GM19240 (cell line): ENCODE measurements around the gene VPS11.

ENCODE experiments used
- DNase-seq: peaks from one replicate; pipeline ENCODE4 v3.0.0; 2011; ENCODE audit warnings: low spot score; ENCODE audit not compliant: insufficient read length

The VPS11 gene

GRCh38 chr11:119078675-119079420, 11.2 kb downstream of the VPS11 start:
- DNase-seq, result no peak

GRCh38 chr11:119081682-119082260, 14.2 kb downstream of the VPS11 start:
- no peak for DNase-seq

GRCh38 chr11:119084663-119085436, 17.2 kb downstream of the VPS11 start, which contains the start of gene HMBS:
HMBS (plus strand) TSS chr11:119084881; CDS start chr11:119085034, 153 bp downstream.
- DNase-seq, result peak; percentile 90

GRCh38 chr11:119085437-119085847, 17.8 kb downstream of the VPS11 start:
- DNase-seq, result no peak

DNA sequence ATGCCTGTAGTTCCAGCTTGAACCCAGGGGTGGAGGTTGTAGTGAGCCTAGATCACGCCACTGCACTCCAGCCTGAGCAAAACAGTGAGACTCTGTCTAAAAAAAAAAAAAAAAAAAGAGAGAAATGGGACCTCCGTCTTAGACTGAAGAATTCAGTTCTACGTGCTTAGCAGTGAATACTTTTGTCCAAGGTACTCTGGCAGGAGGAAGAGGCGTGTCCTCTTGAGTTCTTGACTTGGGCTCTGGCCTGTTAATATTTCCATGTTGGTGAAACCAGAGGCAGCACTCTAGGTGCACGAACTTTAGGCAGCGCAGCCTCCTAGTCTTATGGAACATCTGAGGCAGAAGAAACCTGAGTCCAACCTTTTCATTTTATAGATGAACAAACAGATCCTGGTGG, 19.5 kb downstream of the VPS11 start:
- no peak for DNase-seq

DNA sequence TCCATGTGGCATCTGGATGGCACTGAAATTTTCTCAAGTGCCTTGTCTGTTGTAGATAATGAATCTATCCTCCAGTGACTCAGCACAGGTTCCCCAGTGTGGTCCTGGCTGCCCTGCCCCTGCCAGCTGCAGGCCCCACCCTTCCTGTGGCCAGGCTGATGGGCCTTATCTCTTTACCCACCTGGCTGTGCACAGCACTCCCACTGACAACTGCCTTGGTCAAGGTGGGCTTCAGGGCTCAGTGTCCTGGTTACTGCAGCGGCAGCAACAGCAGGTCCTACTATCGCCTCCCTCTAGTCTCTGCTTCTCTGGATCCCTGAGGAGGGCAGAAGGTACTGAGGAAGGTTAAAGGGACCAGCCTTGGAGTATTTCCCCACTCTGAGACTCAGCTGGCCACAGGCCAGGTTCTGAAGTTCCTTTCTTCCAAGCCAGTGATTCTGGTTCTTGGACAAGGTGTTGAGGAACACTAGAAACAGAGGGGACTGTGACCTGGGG, 20.2 kb downstream of the VPS11 start:
- no peak for DNase-seq

DNA sequence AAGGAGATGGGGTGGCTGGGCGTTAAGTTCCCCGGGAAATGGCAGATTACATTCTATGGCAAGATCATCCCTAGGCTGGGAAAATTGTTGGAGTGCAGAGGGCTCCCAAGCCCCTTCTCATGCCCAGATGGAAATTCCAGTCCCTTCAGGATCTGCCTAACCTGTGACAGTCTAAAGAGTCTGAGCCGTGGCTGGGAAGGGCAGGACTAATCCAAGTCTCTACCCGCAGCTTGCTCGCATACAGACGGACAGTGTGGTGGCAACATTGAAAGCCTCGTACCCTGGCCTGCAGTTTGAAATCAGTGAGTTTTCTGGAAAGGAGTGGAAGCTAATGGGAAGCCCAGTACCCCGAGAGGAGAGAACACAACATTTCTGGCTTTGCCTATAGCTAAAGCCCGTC, 20.8 kb downstream of the VPS11 start:
- DNase-seq, result no peak

DNA sequence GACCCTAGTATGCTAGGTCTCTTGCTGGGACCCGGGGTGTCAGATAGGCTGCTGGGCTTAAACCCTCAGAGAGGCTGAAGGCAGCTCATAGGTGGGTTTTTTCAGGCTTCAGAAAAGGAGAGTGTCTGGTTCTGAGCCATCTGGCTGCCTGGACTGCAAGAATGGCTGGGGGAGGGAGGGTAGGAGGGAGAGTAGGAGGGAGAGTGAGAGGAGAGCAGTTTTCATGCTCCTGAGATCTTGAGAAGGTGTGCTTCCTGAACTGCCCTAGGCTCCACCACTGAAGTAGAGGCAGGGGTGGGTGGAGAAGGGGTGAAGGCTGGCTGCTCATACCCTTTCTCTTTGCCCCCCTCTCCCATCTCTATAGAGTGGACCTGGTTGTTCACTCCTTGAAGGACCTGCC, 21.7 kb downstream of the VPS11 start:
- no peak for DNase-seq

GRCh38 chr11:119091178-119091577, 23.6 kb downstream of the VPS11 start:
- no peak for DNase-seq

DNA sequence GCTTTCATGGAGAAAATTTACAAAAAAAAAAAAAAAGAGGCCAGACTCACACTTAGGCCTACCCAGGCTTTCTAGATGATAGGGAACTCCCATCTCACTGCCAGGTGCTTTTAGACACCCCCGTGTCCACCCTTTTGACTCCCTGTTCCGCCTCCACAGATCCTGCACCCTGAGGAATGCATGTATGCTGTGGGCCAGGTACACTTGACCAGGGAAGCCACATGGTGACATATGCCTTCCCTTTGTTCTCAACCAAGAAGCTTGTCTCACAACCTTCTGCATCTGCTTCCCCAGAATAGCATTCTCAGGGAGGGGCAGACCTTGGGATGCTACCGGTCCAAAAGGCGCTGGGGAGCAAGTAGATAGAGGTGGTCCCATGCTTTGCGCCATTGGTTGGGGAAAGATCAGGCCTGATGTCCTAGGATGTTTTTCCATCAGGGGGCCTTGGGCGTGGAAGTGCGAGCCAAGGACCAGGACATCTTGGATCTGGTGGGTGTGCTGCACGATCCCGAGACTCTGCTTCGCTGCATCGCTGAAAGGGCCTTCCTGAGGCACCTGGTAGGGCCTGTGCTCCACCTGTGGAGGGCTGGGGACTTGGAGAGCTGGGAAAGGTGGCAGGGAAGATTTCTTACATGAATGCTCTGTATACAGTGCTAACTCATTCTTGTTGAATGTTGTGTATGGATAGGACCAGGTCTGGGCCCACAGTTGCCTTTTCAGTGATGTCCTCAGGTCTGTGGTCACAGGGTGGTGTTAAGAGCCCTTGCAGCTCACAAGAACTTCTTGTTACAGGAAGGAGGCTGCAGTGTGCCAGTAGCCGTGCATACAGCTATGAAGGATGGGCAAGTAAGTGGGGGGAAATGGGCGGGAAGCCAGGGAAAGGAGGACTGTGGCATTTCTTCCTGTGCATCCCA, 24.6 kb downstream of the VPS11 start:
- no peak for DNase-seq

- DNase-seq, result no peak
These were observed 25.5 kb downstream of the VPS11 start for GRCh38 chr11:119092880-119093842.

DNA sequence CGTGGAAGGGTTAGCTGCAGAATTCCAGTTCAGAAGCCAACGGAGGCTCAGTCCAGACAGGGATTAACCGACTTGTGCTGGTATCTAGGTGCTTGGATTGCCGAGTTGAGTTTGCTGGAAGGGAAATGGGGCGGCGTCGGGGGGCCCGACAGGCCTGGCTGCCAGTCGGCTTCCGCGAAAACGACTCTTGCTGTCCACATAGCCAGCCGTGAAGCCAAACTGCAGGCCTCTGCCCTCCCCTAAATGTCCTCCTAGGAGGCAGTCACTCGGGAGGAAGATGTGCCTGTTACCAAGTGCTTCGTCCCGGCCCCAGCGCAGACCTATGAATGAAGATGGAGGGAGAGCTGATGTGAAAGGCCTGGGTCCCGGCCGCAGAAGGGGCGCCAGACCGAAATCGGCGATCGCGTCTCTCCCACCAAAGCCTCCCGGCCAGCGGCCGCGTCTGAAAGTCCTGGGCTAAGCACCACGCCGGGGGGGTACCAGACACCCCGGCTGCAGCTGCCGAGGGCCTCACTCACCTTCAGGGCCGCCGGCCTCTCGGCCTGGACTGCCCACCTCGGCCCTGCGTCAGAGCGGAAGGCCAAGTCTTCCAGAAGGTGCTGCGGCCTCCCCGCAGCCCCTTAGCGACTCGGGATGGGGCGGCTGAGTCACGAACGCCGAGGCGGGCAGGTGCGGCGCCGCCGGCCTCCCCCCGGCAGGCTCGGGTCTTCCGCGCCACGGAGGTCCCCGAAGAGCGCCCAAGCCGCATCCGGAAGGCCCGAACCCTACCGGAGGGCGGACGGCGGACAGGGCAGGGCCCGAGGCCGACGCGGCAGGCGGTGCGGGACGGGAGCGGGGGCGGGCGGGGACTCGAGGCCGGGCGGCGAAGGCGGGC, 26.6 kb downstream of the VPS11 start:
- no peak for DNase-seq

- DNase-seq, result no peak
These were observed 27.1 kb downstream of the VPS11 start for GRCh38 chr11:119094816-119095065.

- peak; percentile 95 for DNase-seq
These were observed 27.7 kb downstream of the VPS11 start for GRCh38 chr11:119095066-119095880.

DNA sequence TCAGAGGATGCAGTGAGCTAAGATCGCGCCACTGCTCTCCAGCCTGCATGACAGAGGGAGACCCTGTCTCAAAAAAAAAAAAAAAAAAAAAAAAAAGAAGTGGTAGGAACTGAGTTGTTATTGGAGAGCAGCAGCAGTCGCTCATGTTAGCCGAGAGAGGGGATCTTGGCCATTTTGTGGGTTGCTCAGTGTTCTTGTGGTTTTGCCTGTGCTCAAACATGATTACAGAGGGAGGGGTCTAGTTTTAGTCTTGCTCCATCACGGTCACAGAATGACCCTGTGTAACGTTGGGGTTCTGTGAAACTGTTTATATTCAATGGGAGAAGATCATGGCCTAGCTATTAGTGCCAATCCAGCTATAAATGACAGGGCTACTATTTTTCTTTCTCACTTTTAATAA, 32.1 kb downstream of the VPS11 start:
- no peak for DNase-seq

DNA sequence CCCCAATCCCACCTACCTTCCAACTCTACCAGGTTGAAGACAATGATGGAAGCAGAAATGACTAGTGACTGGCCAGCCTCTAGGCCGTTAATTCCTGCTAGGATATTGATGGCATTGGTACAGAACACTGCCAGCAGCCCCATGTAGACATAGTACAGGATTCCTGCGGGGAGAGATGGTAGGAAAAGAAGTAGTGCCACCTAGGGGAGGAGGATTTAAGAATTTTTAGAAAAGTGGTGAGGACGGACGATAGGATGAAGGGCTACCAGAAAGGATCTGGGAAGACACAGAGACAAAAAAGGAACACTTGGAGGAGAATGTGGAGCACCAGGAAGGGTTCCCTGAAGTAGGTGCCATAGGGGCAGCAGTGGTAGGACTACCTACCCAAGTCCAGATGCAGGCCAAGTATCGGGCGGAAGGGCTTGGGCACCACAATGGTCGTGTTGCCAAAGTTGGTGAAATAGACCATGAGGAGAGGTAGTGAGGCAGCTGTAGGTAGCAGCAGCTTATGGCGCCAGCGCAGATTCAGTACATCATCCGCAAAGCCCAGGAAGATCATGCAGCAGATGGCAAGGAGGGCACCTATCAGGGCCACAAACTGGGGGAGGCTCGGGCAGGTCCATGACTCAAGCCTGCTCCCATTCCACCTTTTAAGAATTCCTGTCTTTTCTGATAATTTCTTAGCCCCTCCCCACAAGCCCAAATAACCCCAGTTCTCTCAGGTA, 32.8 kb downstream of the VPS11 start:
- no peak for DNase-seq

DNA sequence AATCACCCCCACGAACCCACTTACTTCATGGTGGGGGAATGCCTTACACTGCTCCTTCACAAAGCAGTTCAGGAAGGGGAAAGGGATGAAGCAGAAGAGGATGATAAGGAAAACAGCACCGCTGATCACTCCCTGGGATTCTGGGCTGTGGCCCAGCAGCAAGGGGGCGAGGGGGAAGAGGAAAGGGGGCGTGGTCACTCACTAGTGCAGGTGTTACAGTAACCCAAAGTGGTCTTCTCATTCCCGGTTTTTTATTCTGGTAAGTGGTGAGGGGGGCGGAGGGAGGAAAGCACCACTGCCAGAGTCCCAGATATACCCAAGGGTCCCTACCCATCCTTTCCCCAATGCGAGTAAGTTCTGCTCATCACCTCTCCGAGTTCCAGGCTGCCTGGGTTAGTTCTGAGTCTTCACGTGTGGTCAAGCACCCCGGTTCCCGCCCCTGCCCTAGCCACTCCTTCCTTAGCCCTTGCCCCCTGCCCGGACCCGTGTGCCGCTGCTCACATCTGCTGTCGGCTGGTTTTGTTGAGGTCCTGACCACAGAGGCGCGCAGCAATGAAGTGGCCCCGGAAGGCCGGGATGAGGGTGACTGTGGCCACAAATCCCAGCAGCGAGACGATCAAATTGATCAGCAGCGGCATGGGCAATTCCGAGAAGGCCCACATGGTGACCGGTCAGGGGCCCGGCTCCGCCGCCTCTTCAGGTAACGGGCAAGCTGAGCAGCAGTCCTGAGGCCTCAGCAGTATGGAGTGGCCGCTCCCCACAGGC, 33.6 kb downstream of the VPS11 start:
- DNase-seq, result no peak
